Skeletal muscle tissue (tissue), 4 donors: Measurements from ENCODE around the gene SLC6A19. TPM values are rescaled to one million over a fixed set of nuclear protein-coding genes. Genes with fewer than 3 reads are reported as not detected.

Source experiments
- H3K27ac ChIP-seq: one replicate; pipeline ENCODE4 v1.7.0; 2013; ENCODE audit warnings: mild to moderate bottlenecking, low read depth, low read length, inconsistent platforms
- H3K27me3 ChIP-seq, 3 donors: one replicate each; pipeline ENCODE4 v1.7.0; 2013; ENCODE audit warnings: low read length in 3 of 3; ENCODE audit not compliant: control insufficient read depth in 3 of 3, insufficient read depth in 3 of 3
- H3K36me3 ChIP-seq, 3 donors: one replicate each; pipeline ENCODE4 v1.7.0; 2013; ENCODE audit warnings: low read length in 3 of 3; ENCODE audit not compliant: control insufficient read depth in 3 of 3, insufficient read depth in 3 of 3
- H3K4me1 ChIP-seq, 3 donors: one replicate each; pipeline ENCODE4 v1.7.0; 2013; ENCODE audit warnings: low read length in 3 of 3, mild to moderate bottlenecking in 3 of 3; ENCODE audit not compliant: control insufficient read depth in 3 of 3, insufficient read depth in 3 of 3
- H3K4me3 ChIP-seq, 3 donors: one replicate each; pipeline ENCODE4 v1.7.0; 2013; ENCODE audit warnings: low read length in 3 of 3
- H3K9ac ChIP-seq, 3 donors: one replicate each; pipeline ENCODE4 v1.7.0; 2013; ENCODE audit warnings: low read length in 3 of 3, mild to moderate bottlenecking in 3 of 3, moderate library complexity in 2 of 3, low read depth in 1 of 3
- H3K9me3 ChIP-seq, 3 donors: one replicate each; pipeline ENCODE4 v1.7.0; 2013; ENCODE audit warnings: low read length in 3 of 3; ENCODE audit not compliant: control insufficient read depth in 3 of 3
- total RNA-seq: library from RNA; depleted of rRNA; stranded (reverse); fragments of >200 nt; gene quantifications from one replicate; pipeline ENCODE4 v1.2.3, GENCODE V29; 2014
- donor health status: Osteomylitis.

SLC6A19 gene
- total RNA-seq, 1 donor from 2014 or later = under 0.01 TPM

DNA sequence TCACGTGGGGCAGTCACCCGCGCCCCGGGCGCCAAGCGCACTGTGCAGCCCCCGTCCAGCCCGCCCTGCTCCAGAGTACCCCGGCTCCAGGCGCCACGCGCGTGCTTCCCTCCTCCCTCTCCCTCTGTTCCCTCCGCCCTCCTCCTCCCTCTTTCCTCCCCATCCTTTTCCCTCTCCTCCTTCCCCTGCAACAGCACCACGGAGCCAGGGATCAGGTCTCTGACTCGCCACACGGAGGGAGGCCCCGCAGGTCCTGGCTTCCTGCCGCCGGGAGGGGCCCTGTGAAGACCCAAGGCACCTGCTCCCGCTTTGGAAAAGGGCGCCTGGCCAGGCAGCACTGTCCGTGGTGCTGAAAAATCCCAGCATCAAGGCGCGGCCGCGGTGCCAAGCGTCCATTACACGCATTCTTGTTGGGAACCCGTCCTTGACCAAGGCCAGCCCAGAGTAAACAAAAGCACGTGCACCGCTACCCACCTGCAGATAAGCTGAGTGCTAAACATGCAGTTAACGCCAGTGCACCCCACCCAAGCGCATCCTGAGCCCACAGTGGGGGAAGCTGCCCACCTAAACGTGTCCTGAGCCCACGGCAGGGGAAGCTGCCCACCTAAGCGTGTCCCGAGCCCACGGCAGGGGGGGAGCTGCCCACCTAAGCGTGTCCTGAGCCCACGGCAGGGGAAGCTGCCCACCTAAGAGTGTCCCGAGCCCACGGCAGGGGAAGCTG lies 45.5 kb downstream of the SLC6A19 start:
- H3K4me3 ChIP-seq = no peak overlapping the region
- no peak overlapping the region for H3K9ac ChIP-seq
- no peak overlapping the region for H3K27ac ChIP-seq
- H3K9me3 ChIP-seq = no peaks in the 10 kb centered on the region
- no peaks in the 10 kb centered on the region for H3K4me1 ChIP-seq
- peaks cover 56 to 73% (median 72%) of the 10 kb centered on the region in 3 donors for H3K27me3 ChIP-seq
- H3K36me3 ChIP-seq = no peaks in the 10 kb centered on the region

DNA sequence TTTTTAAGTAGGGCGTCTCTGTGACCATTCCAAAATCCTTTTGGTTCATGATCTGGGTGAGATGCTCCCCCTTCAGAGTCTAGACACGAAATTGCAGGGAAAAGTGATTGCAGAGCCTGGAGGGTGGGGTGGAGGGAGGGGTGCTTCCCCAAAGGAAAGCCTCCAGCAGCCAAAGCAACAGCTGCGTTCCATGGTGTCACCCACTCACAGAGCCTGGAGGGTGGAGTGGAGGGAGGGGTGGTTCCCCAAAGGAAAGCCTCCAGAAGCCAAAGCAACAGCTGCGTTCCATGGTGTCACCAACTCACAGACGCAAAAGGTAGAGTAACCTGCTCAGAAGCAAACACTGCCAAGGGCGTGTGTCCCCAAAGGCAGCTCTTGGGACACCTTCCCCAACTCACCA lies 46.4 kb downstream of the SLC6A19 start:
- H3K9me3 ChIP-seq = no peaks in the 10 kb centered on the region
- H3K27me3 ChIP-seq = peaks cover 56 to 75% (median 68%) of the 10 kb centered on the region in 3 donors
- H3K9ac ChIP-seq = no peak overlapping the region
- no peak overlapping the region for H3K4me3 ChIP-seq
- H3K36me3 ChIP-seq = no peaks in the 10 kb centered on the region
- H3K27ac ChIP-seq = no peak overlapping the region
- no peaks in the 10 kb centered on the region for H3K4me1 ChIP-seq

DNA sequence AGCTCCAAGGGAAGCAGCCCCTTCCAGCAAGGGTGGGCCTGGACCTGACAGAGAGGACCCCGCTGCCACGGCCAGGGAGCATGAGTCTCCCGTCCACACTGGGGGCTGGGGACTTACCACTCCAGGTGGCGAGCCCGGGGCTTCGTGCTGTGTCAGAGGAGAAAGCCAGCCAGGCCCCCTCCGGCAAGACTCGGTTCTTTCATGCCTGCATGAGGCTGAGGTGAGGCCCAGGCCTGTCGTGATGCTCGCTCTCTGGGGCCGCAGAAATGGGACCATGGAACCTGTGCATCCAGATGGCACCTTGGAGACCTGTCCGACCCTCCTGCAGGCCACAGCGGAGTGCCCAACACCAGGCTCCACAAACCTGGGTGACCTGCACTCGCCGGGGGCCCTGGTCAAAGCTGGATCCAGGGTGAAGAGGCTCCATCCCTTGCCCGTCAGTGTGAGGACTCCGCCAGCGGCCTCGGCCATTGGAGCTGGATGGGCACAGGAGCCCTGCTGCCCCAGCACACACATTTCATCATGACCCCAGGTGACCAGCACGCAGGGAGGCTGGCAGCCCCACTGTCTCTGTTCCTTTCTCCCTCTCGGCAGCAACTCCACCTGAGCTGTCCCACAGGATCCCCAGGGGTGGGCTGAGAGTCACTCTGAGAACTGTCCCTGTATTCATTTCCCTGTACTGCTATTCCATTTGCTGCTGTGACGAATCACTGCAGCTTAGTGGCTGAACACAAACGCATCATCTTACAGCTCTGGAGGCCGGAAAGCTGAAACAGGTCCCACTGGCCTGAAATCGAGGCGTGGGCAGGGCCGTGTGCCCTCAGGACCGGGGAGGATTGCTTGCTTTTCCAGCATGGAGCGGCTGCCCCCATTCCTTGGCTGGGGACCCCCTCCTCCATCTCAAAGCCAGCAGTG lies 48.2 kb downstream of the SLC6A19 start:
- Histone ChIP-seq H3K36me3 (no peaks in the 10 kb centered on the region), H3K27ac (no peak overlapping the region), H3K27me3 (peaks cover 44 to 70% (median 56%) of the 10 kb centered on the region in 3 donors), H3K4me3 (no peak overlapping the region), H3K9ac (no peak overlapping the region), H3K4me1 (no peaks in the 10 kb centered on the region), H3K9me3 (no peaks in the 10 kb centered on the region)

- Histone ChIP-seq H3K27me3 (peaks cover 42 to 57% (median 49%) of the 10 kb centered on the region in 3 donors), H3K9me3 (no peaks in the 10 kb centered on the region), H3K27ac (no peak overlapping the region)
Observed at GRCh38 chr5:1251678-1252580, 50.5 kb downstream of the SLC6A19 start.

DNA sequence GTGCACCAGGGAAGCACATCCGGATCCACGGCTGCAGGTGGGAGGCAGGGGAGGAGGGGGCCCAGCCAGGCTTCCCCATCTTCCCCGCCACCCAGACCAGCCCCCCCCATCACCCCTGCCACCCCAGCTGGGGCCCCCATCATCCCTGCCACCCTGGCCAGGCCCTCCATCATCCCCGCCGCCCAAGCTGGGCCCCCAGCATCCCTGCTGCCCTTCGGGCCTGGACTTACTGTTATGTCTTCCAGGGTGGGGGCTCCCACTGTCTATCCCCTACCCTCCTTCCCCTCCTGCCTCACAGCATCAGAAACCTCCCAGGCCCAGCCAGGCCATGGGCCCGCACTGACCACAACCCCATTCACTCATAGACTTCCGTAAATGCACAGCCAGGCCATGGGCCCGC lies 51.3 kb downstream of the SLC6A19 start:
- Histone ChIP-seq H3K4me3 (no peak overlapping the region), H3K36me3 (no peaks in the 10 kb centered on the region), H3K9me3 (no peaks in the 10 kb centered on the region), H3K9ac (no peak overlapping the region), H3K27ac (no peak overlapping the region), H3K27me3 (peaks cover 35 to 49% (median 49%) of the 10 kb centered on the region in 3 donors), H3K4me1 (no peaks in the 10 kb centered on the region)

More at GRCh38 chr5:1251678-1252580, 50.5 kb downstream of the SLC6A19 start:
- H3K9ac ChIP-seq = no peak overlapping the region
- no peak overlapping the region for H3K4me3 ChIP-seq
- no peaks in the 10 kb centered on the region for H3K36me3 ChIP-seq
- no peaks in the 10 kb centered on the region for H3K4me1 ChIP-seq

DNA sequence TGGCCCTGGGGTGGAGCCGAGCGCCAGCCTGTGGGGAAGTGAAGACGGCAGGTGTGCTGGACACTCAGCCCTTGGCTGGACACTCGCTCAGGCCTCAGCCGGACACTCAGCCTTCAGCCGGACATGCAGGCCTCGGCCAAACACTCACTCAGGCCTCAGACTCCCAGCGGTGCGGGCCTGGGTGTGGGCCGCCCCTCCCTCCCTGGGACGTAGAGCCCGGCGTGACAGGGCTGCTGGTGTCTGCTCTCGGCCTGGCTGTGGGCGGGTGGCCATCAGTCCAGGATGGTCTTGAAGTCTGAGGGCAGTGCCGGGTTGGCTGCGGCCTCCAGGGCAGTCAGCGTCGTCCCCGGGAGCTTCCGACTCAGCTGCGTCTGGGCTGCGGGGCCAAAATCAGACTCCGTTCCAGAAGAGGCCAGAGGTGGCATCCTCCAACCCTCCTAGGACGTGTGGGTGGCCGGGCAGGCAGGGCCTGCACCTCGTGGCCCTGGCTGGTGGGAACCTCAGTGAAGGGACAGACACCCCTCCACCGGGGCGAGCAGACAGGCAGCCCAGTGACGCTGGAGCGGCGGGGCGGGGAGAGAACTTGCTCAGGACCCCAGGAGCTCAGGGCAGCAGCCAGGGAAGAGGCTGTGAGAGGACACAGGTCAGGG lies 52.2 kb downstream of the SLC6A19 start:
- H3K27me3 ChIP-seq = peaks cover 27 to 44% (median 41%) of the 10 kb centered on the region in 3 donors
- H3K4me1 ChIP-seq = no peaks in the 10 kb centered on the region

DNA sequence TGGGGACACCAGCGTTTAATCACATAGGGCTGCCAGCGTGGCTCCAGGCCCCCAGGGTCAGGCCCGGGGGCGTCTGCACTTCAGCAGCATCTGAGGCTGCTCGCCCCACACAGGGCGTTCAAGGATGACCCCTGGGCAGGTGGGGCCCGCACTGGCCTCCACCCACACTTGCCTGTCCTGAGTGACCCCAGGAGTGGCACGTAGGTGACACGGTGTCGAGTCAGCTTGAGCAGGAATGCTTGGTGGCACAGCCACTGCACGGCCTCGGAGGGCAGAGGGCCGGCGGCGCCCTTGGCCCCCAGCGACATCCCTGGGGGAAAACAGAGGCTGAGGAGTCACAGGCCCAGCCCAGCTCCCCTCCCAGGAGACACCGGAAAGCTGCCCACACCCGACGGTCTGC lies 52.8 kb downstream of the SLC6A19 start:
- peaks cover 21 to 42% (median 35%) of the 10 kb centered on the region in 3 donors for H3K27me3 ChIP-seq
- no peak overlapping the region for H3K27ac ChIP-seq
- no peak overlapping the region for H3K9ac ChIP-seq
- no peaks in the 10 kb centered on the region for H3K4me1 ChIP-seq
- H3K9me3 ChIP-seq = no peaks in the 10 kb centered on the region
- no peak overlapping the region for H3K4me3 ChIP-seq
- H3K36me3 ChIP-seq = no peaks in the 10 kb centered on the region

More for the DNA sequence above, 52.2 kb downstream of the SLC6A19 start:
- no peaks in the 10 kb centered on the region for H3K36me3 ChIP-seq
- no peak overlapping the region for H3K9ac ChIP-seq
- no peak overlapping the region for H3K27ac ChIP-seq
- no peaks in the 10 kb centered on the region for H3K9me3 ChIP-seq
- H3K4me3 ChIP-seq = no peak overlapping the region

DNA sequence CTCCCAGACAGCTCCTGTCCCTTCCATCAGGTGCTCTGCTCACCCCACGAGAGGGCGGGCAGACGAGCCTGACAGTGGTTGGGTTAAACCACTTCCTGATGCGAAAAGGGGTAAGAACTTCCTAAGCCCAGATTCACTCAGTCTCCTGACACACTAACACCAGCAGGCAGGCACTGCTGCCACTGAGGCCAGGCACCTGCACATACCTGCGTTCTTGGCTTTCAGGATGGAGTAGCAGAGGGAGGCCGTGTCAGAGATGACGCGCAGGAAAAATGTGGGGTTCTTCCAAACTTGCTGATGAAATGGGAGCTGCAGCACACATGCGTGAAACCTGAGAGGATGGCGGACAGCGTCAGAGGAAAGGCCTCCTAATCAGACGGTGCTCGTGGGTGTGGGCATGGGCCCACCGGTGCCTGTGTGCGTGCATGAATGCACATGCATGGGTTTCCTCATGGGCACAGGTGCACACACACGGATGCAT lies 53.7 kb downstream of the SLC6A19 start:
- Histone ChIP-seq H3K4me3 (no peak overlapping the region), H3K9ac (no peak overlapping the region), H3K27ac (no peak overlapping the region), H3K4me1 (no peaks in the 10 kb centered on the region), H3K27me3 (peaks cover 16 to 38% (median 26%) of the 10 kb centered on the region in 3 donors), H3K36me3 (no peaks in the 10 kb centered on the region), H3K9me3 (peaks cover 0 to 2% (median 1%) of the 10 kb centered on the region in 3 donors)

DNA sequence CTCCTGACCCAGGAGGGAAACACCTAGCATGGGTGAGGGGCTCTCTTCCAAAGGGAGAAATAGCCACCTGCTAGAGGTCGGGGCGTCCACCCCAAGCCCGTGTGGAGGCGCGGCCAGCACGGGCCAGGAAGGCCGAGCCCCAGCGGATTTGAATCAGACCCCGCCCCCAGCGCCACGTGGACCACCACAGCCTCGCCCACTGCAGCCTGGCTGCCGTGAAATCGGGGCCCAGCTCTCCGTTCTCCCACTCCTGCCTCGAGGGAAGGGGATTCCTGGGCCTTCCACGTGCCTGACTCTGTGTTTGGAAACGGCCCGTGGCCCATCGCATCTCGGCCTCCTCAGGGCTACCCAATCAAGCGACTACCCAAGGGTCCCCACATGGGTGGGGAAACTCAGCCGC lies 55.4 kb downstream of the SLC6A19 start:
- Histone ChIP-seq H3K4me1 (no peaks in the 10 kb centered on the region), H3K36me3 (no peaks in the 10 kb centered on the region), H3K27ac (no peak overlapping the region), H3K27me3 (peaks cover 11 to 33% (median 15%) of the 10 kb centered on the region in 3 donors), H3K9ac (no peak overlapping the region), H3K4me3 (no peak overlapping the region), H3K9me3 (peaks cover 0 to 11% (median 3%) of the 10 kb centered on the region in 3 donors)
